NCI-H748 (cell line): Measurements from ENCODE around the gene TNK2.
"Not testable (repeated sequence)": the region's sequence is repeated elsewhere in the genome, so short reads cannot be mapped to it uniquely, and the experiment has no call there.

Experiments
- DNase-seq: peaks from one replicate; lab custom pipeline; 2025; ENCODE audit not compliant: unreplicated experiment; lab: John Stamatoyannopoulos, UW

Gene TNK2

GRCh38 chr3:195872097-195872496, 36.3 kb downstream of the TNK2 start:
- DNase-seq: no peak

GRCh38 chr3:195871686-195872085, 36.7 kb downstream of the TNK2 start:
- not testable (repeated sequence) for DNase-seq

- DNase-seq: no peak
Observed at GRCh38 chr3:195870937-195871336, 37.4 kb downstream of the TNK2 start.

GRCh38 chr3:195870442-195870841, 37.9 kb downstream of the TNK2 start:
- no peak for DNase-seq

- DNase-seq: no peak
Observed at GRCh38 chr3:195869413-195870001, 38.8 kb downstream of the TNK2 start.

GRCh38 chr3:195868866-195869412, 39.4 kb downstream of the TNK2 start:
- no peak for DNase-seq

GRCh38 chr3:195868336-195868865, 40.0 kb downstream of the TNK2 start:
- DNase-seq: no peak

- no peak for DNase-seq
Observed at GRCh38 chr3:195867631-195868335, 40.6 kb downstream of the TNK2 start.

- no peak for DNase-seq
Observed at GRCh38 chr3:195866686-195867511, 41.5 kb downstream of the TNK2 start.

- no peak for DNase-seq
Observed at GRCh38 chr3:195865752-195866151, 42.6 kb downstream of the TNK2 start.

GRCh38 chr3:195863121-195864061, 45.0 kb downstream of the TNK2 start:
- DNase-seq: peak; percentile 30

GRCh38 chr3:195862318-195862717, 46.0 kb downstream of the TNK2 start:
- not testable (repeated sequence) for DNase-seq

GRCh38 chr3:195860456-195860855, 47.9 kb downstream of the TNK2 start:
- DNase-seq: no peak

- no peak for DNase-seq
Observed at GRCh38 chr3:195859846-195860411, 48.4 kb downstream of the TNK2 start.

- DNase-seq: peak; percentile 55
Observed at GRCh38 chr3:195859061-195859845, 49.1 kb downstream of the TNK2 start.

GRCh38 chr3:195856410-195857084, 51.8 kb downstream of the TNK2 start:
- no peak for DNase-seq

GRCh38 chr3:195855471-195856409, 52.6 kb downstream of the TNK2 start:
- no peak for DNase-seq
